ENCODE results near the gene ASB18. TPM values are rescaled to one million over a fixed set of nuclear protein-coding genes. Genes with fewer than 3 reads are reported as not detected.
"Not testable (repeated sequence)": the region's sequence is repeated elsewhere in the genome, so short reads cannot be mapped to it uniquely, and the experiment has no call there.

ASB18 gene
- polyA plus RNA-seq, 1 experiment = not detected

DNA sequence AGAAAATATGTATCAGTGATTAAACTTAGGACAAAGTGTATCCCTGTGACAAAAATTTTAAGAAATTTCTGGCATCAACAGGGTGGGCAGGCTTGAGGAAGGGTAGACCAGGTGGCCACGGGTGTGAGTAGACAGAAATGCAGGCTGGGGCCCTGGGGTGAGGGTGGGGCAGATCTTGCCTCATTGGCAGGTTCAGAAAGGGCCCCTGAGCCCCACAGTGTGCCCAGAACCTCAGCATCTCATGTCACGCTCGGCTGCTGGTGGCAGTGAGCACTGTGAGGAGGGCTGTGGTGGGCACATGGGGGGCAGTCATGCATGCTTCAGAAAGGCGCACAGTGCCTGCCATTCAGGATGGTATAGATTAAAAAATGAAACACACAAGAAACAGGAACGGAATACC lies 7.6 kb upstream of the ASB18 start:
- Histone ChIP-seq H3K4me3 (ENCODE audit: low read depth, low read length) (no peak overlapping the region), H3K27me3 (ENCODE audit: control insufficient read depth, insufficient read depth, low read length) (no peaks in the 10 kb centered on the region), H3K36me3 (ENCODE audit: control insufficient read depth, insufficient read depth, low read length) (no peaks in the 10 kb centered on the region)
- CTCF ChIA-PET = no interaction called here
- POLR2A ChIA-PET = no interaction called here
- TF ChIP-seq, protein P1, sequence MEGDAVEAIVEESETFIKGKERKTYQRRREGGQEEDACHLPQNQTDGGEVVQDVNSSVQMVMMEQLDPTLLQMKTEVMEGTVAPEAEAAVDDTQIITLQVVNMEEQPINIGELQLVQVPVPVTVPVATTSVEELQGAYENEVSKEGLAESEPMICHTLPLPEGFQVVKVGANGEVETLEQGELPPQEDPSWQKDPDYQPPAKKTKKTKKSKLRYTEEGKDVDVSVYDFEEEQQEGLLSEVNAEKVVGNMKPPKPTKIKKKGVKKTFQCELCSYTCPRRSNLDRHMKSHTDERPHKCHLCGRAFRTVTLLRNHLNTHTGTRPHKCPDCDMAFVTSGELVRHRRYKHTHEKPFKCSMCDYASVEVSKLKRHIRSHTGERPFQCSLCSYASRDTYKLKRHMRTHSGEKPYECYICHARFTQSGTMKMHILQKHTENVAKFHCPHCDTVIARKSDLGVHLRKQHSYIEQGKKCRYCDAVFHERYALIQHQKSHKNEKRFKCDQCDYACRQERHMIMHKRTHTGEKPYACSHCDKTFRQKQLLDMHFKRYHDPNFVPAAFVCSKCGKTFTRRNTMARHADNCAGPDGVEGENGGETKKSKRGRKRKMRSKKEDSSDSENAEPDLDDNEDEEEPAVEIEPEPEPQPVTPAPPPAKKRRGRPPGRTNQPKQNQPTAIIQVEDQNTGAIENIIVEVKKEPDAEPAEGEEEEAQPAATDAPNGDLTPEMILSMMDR (IDR thresholded peaks at IDR 0.05; ENCODE audit: insufficient read depth, low read depth, low read length) = no peak
- DNase-seq (ENCODE audit: low read depth) = no peak

DNA sequence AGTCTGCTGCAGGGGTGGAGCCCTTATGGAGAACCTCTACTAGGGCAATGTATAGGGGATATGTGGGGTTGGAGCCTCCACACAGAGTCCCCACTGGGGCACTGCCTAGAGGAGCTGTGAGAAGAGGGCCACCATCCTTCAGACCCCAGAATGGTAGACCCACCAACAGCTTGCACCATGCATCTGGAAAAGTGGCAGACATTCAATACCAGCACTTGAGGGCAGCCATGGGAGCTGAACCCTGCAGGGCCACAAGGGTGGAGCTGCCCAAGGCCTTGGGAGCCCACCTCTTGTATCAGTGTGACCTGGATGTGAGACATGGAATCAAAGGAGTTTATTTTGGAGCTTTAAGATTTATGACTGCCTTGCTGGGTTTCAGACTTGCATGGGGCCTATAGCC lies 5.7 kb upstream of the ASB18 start:
- H3K4me3 ChIP-seq (ENCODE audit: low read depth, low read length); POLR2A ChIA-PET; DNase-seq (ENCODE audit: low read depth); H3K27me3 ChIP-seq (ENCODE audit: control insufficient read depth, insufficient read depth, low read length); H3K36me3 ChIP-seq (ENCODE audit: control insufficient read depth, insufficient read depth, low read length); CTCF ChIA-PET: not testable (repeated sequence)

DNA sequence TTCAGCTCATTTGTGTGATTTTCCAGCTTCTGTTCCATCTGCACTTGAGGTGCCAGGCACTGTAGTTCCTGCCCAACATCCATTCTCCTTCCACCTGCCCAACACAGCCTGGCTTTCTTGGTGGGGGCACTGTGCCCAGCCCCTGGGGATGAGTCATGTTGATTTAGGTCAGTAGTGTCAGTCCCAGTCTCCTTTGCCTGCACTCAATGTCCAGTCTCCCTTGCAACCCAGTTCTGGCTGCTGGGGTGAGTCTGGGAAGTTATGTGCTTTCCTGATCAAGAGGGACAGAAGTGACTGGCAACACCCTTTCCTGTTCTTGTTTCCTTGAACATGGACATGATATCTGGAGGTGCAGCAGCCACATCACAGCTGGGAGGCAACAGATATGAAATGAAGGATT lies 1.5 kb upstream of the ASB18 start:
- Histone ChIP-seq H3K4me3 (ENCODE audit: low read depth, low read length) (no peak overlapping the region), H3K27me3 (ENCODE audit: control insufficient read depth, insufficient read depth, low read length) (no peaks in the 10 kb centered on the region), H3K36me3 (ENCODE audit: control insufficient read depth, insufficient read depth, low read length) (no peaks in the 10 kb centered on the region)
- CTCF ChIA-PET = no interaction called here
- DNase-seq (ENCODE audit: low read depth) = no peak
- TF ChIP-seq, protein P1 (IDR thresholded peaks at IDR 0.05; ENCODE audit: insufficient read depth, low read depth, low read length) = no peak
- POLR2A ChIA-PET = no interaction called here

DNA sequence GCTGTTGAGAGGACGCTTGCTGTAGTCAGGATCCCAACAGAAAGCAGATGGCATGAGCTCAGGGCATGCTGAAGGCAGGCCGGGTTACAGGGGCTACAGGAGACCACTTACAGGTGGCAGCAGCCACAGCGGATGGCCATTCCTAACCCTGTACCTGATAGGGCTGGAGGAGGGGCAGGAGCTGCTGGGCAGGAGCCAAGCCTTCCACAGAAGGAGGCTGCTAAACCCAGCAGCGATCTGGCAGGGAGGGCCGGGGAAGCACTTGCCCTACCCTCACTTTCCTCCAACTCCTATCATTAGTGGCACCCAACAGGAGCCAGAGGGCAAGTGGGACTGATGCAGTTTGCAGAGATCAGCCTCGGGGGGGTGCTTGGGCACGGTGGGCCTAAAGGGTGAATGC lies 2.0 kb downstream of the ASB18 start:
- H3K36me3 ChIP-seq (ENCODE audit: control insufficient read depth, insufficient read depth, low read length) = no peaks in the 10 kb centered on the region
- no peaks in the 10 kb centered on the region for H3K27me3 ChIP-seq (ENCODE audit: control insufficient read depth, insufficient read depth, low read length)
- no peak overlapping the region for H3K4me3 ChIP-seq (ENCODE audit: low read depth, low read length)
- TF ChIP-seq, protein P1 (IDR thresholded peaks at IDR 0.05; ENCODE audit: insufficient read depth, low read depth, low read length) = no peak
- ChIA-PET CTCF (no interaction called here), POLR2A (no interaction called here)
- no peak for DNase-seq (ENCODE audit: low read depth)

DNA sequence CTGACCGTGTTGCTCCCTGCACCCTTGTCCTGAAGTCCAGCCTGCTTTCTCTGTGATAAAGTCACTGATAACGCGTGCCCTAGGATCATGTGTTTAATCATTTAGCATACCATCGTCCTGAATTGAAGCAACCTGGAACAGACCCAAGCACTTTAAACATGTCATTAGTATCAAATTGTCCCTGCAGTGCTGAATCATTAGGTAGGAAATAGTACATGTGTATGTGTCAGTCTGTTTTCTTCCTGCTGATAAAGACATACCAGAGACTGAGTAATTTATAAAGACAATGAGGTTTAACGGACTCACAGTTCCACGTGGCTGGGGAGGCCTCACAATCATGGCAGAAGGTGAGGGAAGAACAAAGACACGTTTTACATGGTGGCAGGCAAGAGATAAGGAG lies 2.8 kb downstream of the ASB18 start:
- H3K4me3 ChIP-seq (ENCODE audit: low read depth, low read length) = no peak overlapping the region
- no peaks in the 10 kb centered on the region for H3K27me3 ChIP-seq (ENCODE audit: control insufficient read depth, insufficient read depth, low read length)
- H3K36me3 ChIP-seq (ENCODE audit: control insufficient read depth, insufficient read depth, low read length) = no peaks in the 10 kb centered on the region
- TF ChIP-seq, protein P1 (IDR thresholded peaks at IDR 0.05; ENCODE audit: insufficient read depth, low read depth, low read length) = no peak
- ChIA-PET POLR2A (no interaction called here), CTCF (no interaction called here)
- DNase-seq (ENCODE audit: low read depth) = no peak

DNA sequence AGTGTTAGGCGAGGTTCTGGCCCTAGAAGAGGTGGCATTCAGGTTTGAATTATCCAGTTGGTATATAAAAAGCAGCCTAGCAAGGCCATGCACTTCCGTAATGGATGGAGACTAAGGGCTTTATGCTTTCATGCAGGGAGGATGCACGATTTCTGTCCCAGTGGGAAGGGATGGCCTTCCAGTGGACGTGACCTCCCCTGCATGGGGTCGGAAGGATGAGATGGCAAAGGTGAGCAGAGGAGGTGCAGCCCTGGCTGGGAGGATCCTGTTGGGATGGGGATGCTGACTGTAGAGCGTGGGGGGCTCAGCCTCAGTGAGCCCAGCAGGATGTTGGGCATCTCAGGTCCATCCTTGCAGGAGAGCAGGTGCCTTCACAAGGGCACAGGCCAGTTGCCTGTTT lies 4.8 kb downstream of the ASB18 start:
- TF ChIP-seq, protein P1 (IDR thresholded peaks at IDR 0.05; ENCODE audit: insufficient read depth, low read depth, low read length) = no peak
- no peaks in the 10 kb centered on the region for H3K36me3 ChIP-seq (ENCODE audit: control insufficient read depth, insufficient read depth, low read length)
- ChIA-PET CTCF (no interaction called here), POLR2A (no interaction called here)
- H3K27me3 ChIP-seq (ENCODE audit: control insufficient read depth, insufficient read depth, low read length) = no peaks in the 10 kb centered on the region
- H3K4me3 ChIP-seq (ENCODE audit: low read depth, low read length) = no peak overlapping the region
- DNase-seq (ENCODE audit: low read depth) = no peak

All from BJ (cell line).